SK-N-SH treated with all-trans-retinoic acid at 6 μM for 48 hours (cell line): ENCODE measurements around the gene ZNF518A.

Source experiments
- ARNTL ChIP-seq: fragments of 450-650 bp; formaldehyde crosslinking; IDR thresholded peaks from 2 replicates; pipeline ENCODE4 v1.5.0; 2020; ENCODE audit warnings: low read depth, mild to moderate bottlenecking, moderate library complexity, borderline replicate concordance
- CSRNP3 ChIP-seq: fragments of 250-450 bp; sonication (Bioruptor Pico); IDR thresholded peaks from 2 replicates; pipeline ENCODE4 v1.5.1; 2021; ENCODE audit warnings: mild to moderate bottlenecking, moderate library complexity
- PATZ1 ChIP-seq: fragments of 250-450 bp; sonication (Bioruptor Pico); IDR thresholded peaks from 2 replicates; pipeline ENCODE4 v1.8.0; 2020; ENCODE audit warnings: mild to moderate bottlenecking, moderate library complexity, borderline replicate concordance
- POU6F1 ChIP-seq: fragments of 250-450 bp; sonication (Bioruptor Pico); IDR thresholded peaks from 2 replicates; pipeline ENCODE4 v1.8.0; 2021; ENCODE audit warnings: low read depth, mild to moderate bottlenecking, moderate library complexity, borderline replicate concordance
- ZFP30 ChIP-seq: fragments of 450-650 bp; formaldehyde crosslinking; IDR thresholded peaks from 2 replicates; pipeline ENCODE4 v1.5.0; 2022; ENCODE audit warnings: mild to moderate bottlenecking, moderate library complexity
- ZNF8 ChIP-seq: fragments of 450-650 bp; formaldehyde crosslinking; IDR thresholded peaks from 2 replicates; pipeline ENCODE4 v1.5.0; 2020; ENCODE audit warnings: mild to moderate bottlenecking, moderate library complexity

GRCh38 chr10:96208946-96209345 lies 78.8 kb downstream of the ZNF518A start:
- TF ChIP-seq ARNTL (CRISPR knock-in tag), result no peak
- no peak for TF ChIP-seq ZFP30 (CRISPR knock-in tag)
- TF ChIP-seq ZNF8 (CRISPR knock-in tag), result no peak
- no peak for TF ChIP-seq CSRNP3
- no peak for TF ChIP-seq PATZ1
- no peak for TF ChIP-seq POU6F1
